Measurements from ENCODE around the gene MARCHF4.

MARCHF4 gene

GRCh38 chr2:216341121-216341520, 31.2 kb downstream of the MARCHF4 start (continued):
- TF ChIP-seq, protein P1, sequence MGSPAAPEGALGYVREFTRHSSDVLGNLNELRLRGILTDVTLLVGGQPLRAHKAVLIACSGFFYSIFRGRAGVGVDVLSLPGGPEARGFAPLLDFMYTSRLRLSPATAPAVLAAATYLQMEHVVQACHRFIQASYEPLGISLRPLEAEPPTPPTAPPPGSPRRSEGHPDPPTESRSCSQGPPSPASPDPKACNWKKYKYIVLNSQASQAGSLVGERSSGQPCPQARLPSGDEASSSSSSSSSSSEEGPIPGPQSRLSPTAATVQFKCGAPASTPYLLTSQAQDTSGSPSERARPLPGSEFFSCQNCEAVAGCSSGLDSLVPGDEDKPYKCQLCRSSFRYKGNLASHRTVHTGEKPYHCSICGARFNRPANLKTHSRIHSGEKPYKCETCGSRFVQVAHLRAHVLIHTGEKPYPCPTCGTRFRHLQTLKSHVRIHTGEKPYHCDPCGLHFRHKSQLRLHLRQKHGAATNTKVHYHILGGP (tag by site-specific recombination; IDR thresholded peaks at IDR 0.05), result no peak

GRCh38 chr2:216340280-216340631, 32.0 kb downstream of the MARCHF4 start:
- no peaks in the 10 kb centered on the region for H3K36me3 ChIP-seq (ENCODE audit: control insufficient read depth in 2 of 2, insufficient read depth in 1 of 2, low read length in 2 of 2)
- ChIA-PET POLR2A (no interaction called here), CTCF (interaction anchor here (0.6 kb wide), 1 partner anchor 311 kb away, joined by 3 read pairs; no protein-coding TSS in a partner anchor)
- H3K27ac ChIP-seq (ENCODE audit: extremely low read depth, low read depth, low read length), result no peak overlapping the region
- TF ChIP-seq GLIS1 (tag by site-specific recombination; IDR thresholded peaks at IDR 0.05) (peak; percentile 59), ZNF362 (tag by site-specific recombination; IDR thresholded peaks at IDR 0.05) (no peak)
- TF ChIP-seq, protein P2, sequence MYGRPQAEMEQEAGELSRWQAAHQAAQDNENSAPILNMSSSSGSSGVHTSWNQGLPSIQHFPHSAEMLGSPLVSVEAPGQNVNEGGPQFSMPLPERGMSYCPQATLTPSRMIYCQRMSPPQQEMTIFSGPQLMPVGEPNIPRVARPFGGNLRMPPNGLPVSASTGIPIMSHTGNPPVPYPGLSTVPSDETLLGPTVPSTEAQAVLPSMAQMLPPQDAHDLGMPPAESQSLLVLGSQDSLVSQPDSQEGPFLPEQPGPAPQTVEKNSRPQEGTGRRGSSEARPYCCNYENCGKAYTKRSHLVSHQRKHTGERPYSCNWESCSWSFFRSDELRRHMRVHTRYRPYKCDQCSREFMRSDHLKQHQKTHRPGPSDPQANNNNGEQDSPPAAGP (tag by site-specific recombination; IDR thresholded peaks at IDR 0.05), result 0 out of 2 replicates have a peak, but pooled peaks have one; percentile 1
- H3K9me3 ChIP-seq (ENCODE audit: control insufficient read depth, insufficient read depth, low read depth, low read length), result no peaks in the 10 kb centered on the region
- no peak overlapping the region for H3K4me3 ChIP-seq (ENCODE audit: low read depth, low read length)
- no peaks in the 10 kb centered on the region; the same call in 1 of the 2 replicates for H3K4me1 ChIP-seq (ENCODE audit: control insufficient read depth, insufficient read depth, low read length)

DNA sequence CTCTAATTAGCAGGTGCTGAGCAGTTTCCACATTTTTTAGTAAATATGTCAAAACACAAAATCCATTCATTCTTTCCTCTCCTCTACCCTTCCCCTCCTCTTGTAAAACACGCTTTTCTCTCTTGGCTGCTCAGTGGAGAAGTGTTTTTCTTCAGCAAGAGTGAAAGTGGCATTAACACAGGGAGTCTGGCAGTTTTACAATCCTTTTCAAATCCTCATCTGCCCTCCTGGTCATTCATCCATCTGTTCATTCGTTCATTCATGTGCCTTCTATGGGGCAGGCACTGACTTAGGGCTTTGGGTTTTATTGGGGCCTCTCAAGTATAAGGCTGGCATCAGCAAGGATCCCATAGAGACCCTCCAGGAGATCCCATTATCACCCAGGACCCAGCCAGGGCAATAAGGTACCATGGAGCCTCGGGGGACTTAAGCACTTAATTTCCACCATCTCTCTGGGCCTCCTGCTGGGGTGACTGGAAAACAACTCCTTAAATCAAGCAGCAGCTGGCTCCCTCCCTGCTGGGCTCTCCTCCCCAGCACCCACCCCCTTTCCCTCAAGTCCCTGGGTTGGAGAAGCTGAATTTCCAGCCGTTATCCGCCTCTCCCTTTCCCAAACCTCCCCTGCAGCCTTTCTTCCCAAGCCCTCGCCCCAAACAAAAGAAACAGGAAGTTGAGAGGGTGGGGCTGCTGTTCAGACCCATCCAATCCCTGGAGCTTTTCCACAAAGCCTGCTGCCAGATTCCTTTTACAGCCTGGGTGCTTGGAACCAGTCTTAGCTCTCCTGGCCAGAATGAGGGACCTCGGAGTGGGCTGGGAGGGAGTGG, 32.6 kb downstream of the MARCHF4 start:
- POLR2A ChIA-PET, result no interaction called here

More for the DNA sequence above, 32.6 kb downstream of the MARCHF4 start:
- H3K9me3 ChIP-seq (ENCODE audit: control insufficient read depth, insufficient read depth, low read depth, low read length), result no peaks in the 10 kb centered on the region
- no peaks in the 10 kb centered on the region for H3K36me3 ChIP-seq (ENCODE audit: control insufficient read depth in 2 of 2, insufficient read depth in 1 of 2, low read length in 2 of 2)
- TF ChIP-seq EGR2 (tag by site-specific recombination; IDR thresholded peaks at IDR 0.05; ENCODE audit: low read depth) (peak; percentile 73), ZNF423 (tag by site-specific recombination; IDR thresholded peaks at IDR 0.05) (peak; percentile 70), ZBTB8A (tag by site-specific recombination; IDR thresholded peaks at IDR 0.05) (0 out of 2 replicates have a peak, but pooled peaks have one; percentile 23), ZNF398 (tag by site-specific recombination; IDR thresholded peaks at IDR 0.05) (0 out of 2 replicates have a peak, but pooled peaks have one; percentile 56), KLF1 (tag by site-specific recombination; IDR thresholded peaks at IDR 0.05) (peak; percentile 51; the same call in 1 of the 2 replicates), GLIS1 (tag by site-specific recombination; IDR thresholded peaks at IDR 0.05) (peak; percentile 79; the same call in 1 of the 2 replicates), WT1 (tag by site-specific recombination; IDR thresholded peaks at IDR 0.05) (peak; percentile 49; the same call in 1 of the 2 replicates), ZBTB17 (tag by site-specific recombination; IDR thresholded peaks at IDR 0.05) (peak; percentile 23; the same call in 1 of the 2 replicates), ZNF239 (tag by site-specific recombination; IDR thresholded peaks at IDR 0.05) (no peak), ZIC2 (tag by site-specific recombination; IDR thresholded peaks at IDR 0.05) (peak; percentile 99), FEZF1 (tag by site-specific recombination; IDR thresholded peaks at IDR 0.05) (0 out of 2 replicates have a peak, but pooled peaks have one; percentile 11), ZNF704 (tag by site-specific recombination; IDR thresholded peaks at IDR 0.05) (no peak), ZNF561 (tag by site-specific recombination; IDR thresholded peaks at IDR 0.05; ENCODE audit: borderline replicate concordance) (no peak)
- TF ChIP-seq, protein P3, sequence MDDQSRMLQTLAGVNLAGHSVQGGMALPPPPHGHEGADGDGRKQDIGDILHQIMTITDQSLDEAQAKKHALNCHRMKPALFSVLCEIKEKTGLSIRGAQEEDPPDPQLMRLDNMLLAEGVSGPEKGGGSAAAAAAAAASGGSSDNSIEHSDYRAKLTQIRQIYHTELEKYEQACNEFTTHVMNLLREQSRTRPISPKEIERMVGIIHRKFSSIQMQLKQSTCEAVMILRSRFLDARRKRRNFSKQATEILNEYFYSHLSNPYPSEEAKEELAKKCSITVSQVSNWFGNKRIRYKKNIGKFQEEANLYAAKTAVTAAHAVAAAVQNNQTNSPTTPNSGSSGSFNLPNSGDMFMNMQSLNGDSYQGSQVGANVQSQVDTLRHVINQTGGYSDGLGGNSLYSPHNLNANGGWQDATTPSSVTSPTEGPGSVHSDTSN (CRISPR knock-in tag; IDR thresholded peaks at IDR 0.05), result no peak
- TF ChIP-seq, protein P2 (tag by site-specific recombination; IDR thresholded peaks at IDR 0.05), result 0 out of 2 replicates have a peak, but pooled peaks have one; percentile 9
- no peak overlapping the region for H3K27ac ChIP-seq (ENCODE audit: extremely low read depth, low read depth, low read length)
- H3K4me1 ChIP-seq (ENCODE audit: control insufficient read depth, insufficient read depth, low read length), result no peaks in the 10 kb centered on the region; the same call in 1 of the 2 replicates
- CTCF ChIA-PET, result interaction anchor here (0.6 kb wide), 1 partner anchor 312 kb away, joined by 3 read pairs; no protein-coding TSS in a partner anchor
- 0 out of 2 replicates have a peak overlapping the region, but pooled peaks have one; percentile 11 for H3K4me3 ChIP-seq (ENCODE audit: low read depth, low read length)
